H9 (cell line): ENCODE results near the gene TSPAN18. TPM values are rescaled to one million over a fixed set of nuclear protein-coding genes. Genes with fewer than 3 reads are reported as not detected.

Source experiments
- DNase-seq: peaks from one replicate; pipeline ENCODE4 v3.0.0-alpha.2; 2017
- H2AFZ ChIP-seq: one replicate; pipeline ENCODE4 v1.6.1; 2013; ENCODE audit warnings: mild to moderate bottlenecking, low read length, control low read depth, moderate library complexity
- H2AK5ac ChIP-seq: 2 replicates; pipeline ENCODE4 v1.6.1; 2013; ENCODE audit warnings: low read length, control low read depth, mixed read lengths; ENCODE audit not compliant: insufficient read length
- H2BK120ac ChIP-seq: one replicate; pipeline ENCODE4 v1.6.1; 2013; ENCODE audit warnings: low read depth, mild to moderate bottlenecking, low read length, control low read depth, inconsistent platforms; ENCODE audit not compliant: poor library complexity, severe bottlenecking
- H2BK12ac ChIP-seq: 2 replicates; pipeline ENCODE4 v1.6.1; 2013; ENCODE audit warnings: low read length, control low read depth, mixed read lengths, low read depth; ENCODE audit not compliant: insufficient read length
- H2BK15ac ChIP-seq: 2 replicates; pipeline ENCODE4 v1.6.1; 2013; ENCODE audit warnings: low read depth, low read length, control low read depth
- H2BK20ac ChIP-seq: one replicate; pipeline ENCODE4 v1.6.1; 2013; ENCODE audit warnings: low read depth, mild to moderate bottlenecking, low read length, control low read depth, inconsistent platforms; ENCODE audit not compliant: poor library complexity, severe bottlenecking
- H2BK5ac ChIP-seq: 2 replicates; pipeline ENCODE4 v1.6.1; 2013; ENCODE audit warnings: low read length, control low read depth, mixed read lengths; ENCODE audit not compliant: insufficient read length
- H3K14ac ChIP-seq: 2 replicates; pipeline ENCODE4 v1.6.1; 2013; ENCODE audit warnings: low read length, control low read depth; ENCODE audit not compliant: insufficient read depth
- H3K18ac ChIP-seq: 2 replicates; pipeline ENCODE4 v1.6.1; 2013; ENCODE audit warnings: low read depth, mild to moderate bottlenecking, mixed read lengths, low read length, control low read depth; ENCODE audit not compliant: insufficient read length
- H3K23ac ChIP-seq: 2 replicates; pipeline ENCODE4 v1.6.1; 2013; ENCODE audit warnings: low read length, control low read depth, mixed read lengths, low read depth; ENCODE audit not compliant: insufficient read length
- H3K23me2 ChIP-seq: 2 replicates; pipeline ENCODE4 v1.6.1; 2013; ENCODE audit warnings: low read depth, mild to moderate bottlenecking, mixed read lengths, low read length, control low read depth; ENCODE audit not compliant: insufficient read length, poor library complexity, severe bottlenecking
- H3K27ac ChIP-seq: 2 replicates; pipeline ENCODE4 v1.5.1; 2013; ENCODE audit warnings: low read length, control low read depth, mixed read lengths, low read depth; ENCODE audit not compliant: insufficient read length
- H3K27me3 ChIP-seq: 2 replicates; pipeline ENCODE4 v1.6.1; 2013; ENCODE audit warnings: low read length, control low read depth, inconsistent platforms; ENCODE audit not compliant: insufficient read depth
- H3K4ac ChIP-seq: 2 replicates; pipeline ENCODE4 v1.6.1; 2013; ENCODE audit warnings: low read depth, mild to moderate bottlenecking, control low read depth, inconsistent platforms, low read length, moderate library complexity
- H3K4me1 ChIP-seq: 2 replicates; pipeline ENCODE4 v1.6.1; 2013; ENCODE audit warnings: low read length, control low read depth, inconsistent platforms; ENCODE audit not compliant: insufficient read depth
- H3K4me2 ChIP-seq: 2 replicates; pipeline ENCODE4 v1.6.1; 2013; ENCODE audit warnings: low read length, control low read depth, mixed read lengths; ENCODE audit not compliant: insufficient read length, insufficient read depth
- H3K56ac ChIP-seq: 2 replicates; pipeline ENCODE4 v1.6.1; 2013; ENCODE audit warnings: low read depth, mild to moderate bottlenecking, mixed read lengths, low read length, control low read depth; ENCODE audit not compliant: insufficient read length
- H3K79me1 ChIP-seq: 2 replicates; pipeline ENCODE4 v1.6.1; 2013; ENCODE audit warnings: low read depth, mild to moderate bottlenecking, moderate library complexity, low read length, control low read depth, inconsistent platforms; ENCODE audit not compliant: insufficient read depth, poor library complexity, severe bottlenecking
- H3K79me2 ChIP-seq: 2 replicates; pipeline ENCODE4 v1.6.1; 2013; ENCODE audit warnings: low read length, control low read depth, inconsistent platforms; ENCODE audit not compliant: insufficient read depth
- H3K9ac ChIP-seq: 2 replicates; pipeline ENCODE4 v1.6.1; 2013; ENCODE audit warnings: low read length, control low read depth, mixed read lengths; ENCODE audit not compliant: insufficient read length; ENCODE audit errors: extremely low read depth
- H3K9me3 ChIP-seq: one replicate; pipeline ENCODE4 v1.6.1; 2013; ENCODE audit warnings: low read depth, low read length, inconsistent platforms; ENCODE audit not compliant: control insufficient read depth
- H3T11ph ChIP-seq: one replicate; pipeline ENCODE4 v1.6.1; 2013; ENCODE audit warnings: mild to moderate bottlenecking, low read length, control low read depth, inconsistent platforms
- H4K20me1 ChIP-seq: one replicate; pipeline ENCODE4 v1.6.1; 2013; ENCODE audit not compliant: control insufficient read depth, insufficient read length, insufficient read depth
- H4K5ac ChIP-seq: 2 replicates; pipeline ENCODE4 v1.6.1; 2013; ENCODE audit warnings: low read depth, mild to moderate bottlenecking, mixed read lengths, low read length, control low read depth; ENCODE audit not compliant: insufficient read length
- H4K8ac ChIP-seq: replicated peaks from 2 replicates; pipeline ENCODE4 v1.6.1; 2013; ENCODE audit warnings: low read length, control low read depth, mixed read lengths, low read depth; ENCODE audit not compliant: insufficient read length
- H4K91ac ChIP-seq: 2 replicates; pipeline ENCODE4 v1.6.1; 2013; ENCODE audit warnings: low read depth, mild to moderate bottlenecking, moderate library complexity, mixed read lengths, low read length, control low read depth; ENCODE audit not compliant: insufficient read length
- H3K27ac Mint-ChIP-seq, 3 experiments: 2 replicates in 2 of 3; 3 replicates in 1 of 3; pipeline ENCODE4 v1.8.0; 2020 to 2021; ENCODE audit warnings: mixed read lengths in 3 of 3, mild to moderate bottlenecking in 1 of 3, moderate library complexity in 1 of 3
- H3K27me3 Mint-ChIP-seq: 2 replicates; pipeline ENCODE4 v1.8.0; 2021; ENCODE audit warnings: low read depth, mild to moderate bottlenecking, moderate library complexity, mixed read lengths
- H3K36me3 Mint-ChIP-seq, 3 experiments: 2 replicates in 2 of 3; 3 replicates in 1 of 3; pipeline ENCODE4 v1.8.0; 2020 to 2021; ENCODE audit warnings: low read depth in 3 of 3, mixed read lengths in 3 of 3; ENCODE audit not compliant: insufficient read depth in 1 of 3
- H3K4me1 Mint-ChIP-seq, 2 experiments: 2 replicates each; pipeline ENCODE4 v1.8.0; 2020; ENCODE audit warnings: mixed read lengths in 2 of 2
- H3K4me3 Mint-ChIP-seq, 2 experiments: 2 replicates in 1 of 2; 3 replicates in 1 of 2; pipeline ENCODE4 v1.8.0; 2020 to 2021; ENCODE audit warnings: mild to moderate bottlenecking in 2 of 2, mixed read lengths in 2 of 2, moderate library complexity in 1 of 2
- H3K9me3 Mint-ChIP-seq, 2 experiments: 2 replicates in 1 of 2; 3 replicates in 1 of 2; pipeline ENCODE4 v1.8.0; 2020; ENCODE audit warnings: mild to moderate bottlenecking in 2 of 2, mixed read lengths in 2 of 2, moderate library complexity in 1 of 2
- WGBS: extraction: QIAGEN DNeasy Blood & Tissue Kit; methylation state at CpG from one replicate; pipeline ENCODE4 v1.1.7; 2013; ENCODE audit warnings: missing lambda C conversion rate, low lambda C conversion rate, mixed read lengths; ENCODE audit not compliant: insufficient read length; ENCODE audit errors: extremely low coverage; 5-methylcytosine and 5-hydroxymethylcytosine counted together
- total RNA-seq: library from RNA; stranded (reverse); gene quantifications from 2 replicates; pipeline ENCODE4 v1.2.1, GENCODE V29; 2021
- TF ChIP-seq, protein P1 (sequence below): fragments of 200-600 bp; sonication (generic); conservative IDR thresholded peaks from 3 replicates; pipeline ENCODE4 v1.8.0; 2021; ENCODE audit warnings: antibody characterized with exemption, mild to moderate bottlenecking

Gene TSPAN18
- total RNA-seq, 1 experiment from 2014 or later, result 25.3 TPM

DNA sequence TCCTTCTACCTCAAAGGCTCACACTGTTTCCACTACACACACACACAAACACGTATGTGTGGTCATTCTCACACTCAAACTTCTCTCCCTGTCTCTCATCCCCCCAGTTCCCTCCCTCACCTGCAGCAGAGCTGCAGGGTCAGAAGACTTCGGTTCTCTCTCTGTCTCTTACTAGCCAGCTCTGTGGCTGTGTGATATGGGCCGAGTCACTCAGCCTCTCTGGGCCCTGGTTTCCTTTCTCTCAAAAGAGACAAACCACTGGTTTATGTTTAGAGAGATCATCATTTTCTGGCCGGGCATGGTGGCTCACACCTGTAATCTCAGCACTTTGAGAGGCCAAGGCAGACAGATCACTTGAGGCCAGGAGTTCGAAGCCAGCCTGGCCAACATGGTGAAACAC lies 21.1 kb downstream of the TSPAN18 start:
- Mint-ChIP-seq H3K4me1 (peaks cover 38 to 56% of the 10 kb centered on the region in 2 experiments), H3K9me3 (no peaks in the 10 kb centered on the region; a peak in 2 of 5 replicates), H3K27ac (peak overlapping the region in 1 of 3 experiments; percentile 0; a peak in 1 of 7 replicates), H3K36me3 (peaks cover 0 to 4% (median 2%) of the 10 kb centered on the region in 3 experiments; a peak in 2 of 7 replicates), H3K4me3 (no peak overlapping the region; a peak in 1 of 5 replicates), H3K27me3 (peaks cover 23% of the 10 kb centered on the region)
- Histone ChIP-seq H3K4me1 (peaks cover 4% of the 10 kb centered on the region; the same call in 1 of the 2 replicates), H2BK20ac (no peak overlapping the region), H2AFZ (no peak overlapping the region), H2BK15ac (no peak overlapping the region), H2AK5ac (no peak overlapping the region), H3K18ac (no peak overlapping the region), H4K91ac (no peak overlapping the region), H2BK120ac (no peak overlapping the region), H4K20me1 (no peaks in the 10 kb centered on the region), H3K9me3 (no peaks in the 10 kb centered on the region), H3K4me2 (no peak overlapping the region), H2BK12ac (no peak overlapping the region), H3K27me3 (peaks cover 3% of the 10 kb centered on the region; the same call in 1 of the 2 replicates), H4K5ac (no peak overlapping the region), H3K79me1 (no peaks in the 10 kb centered on the region), H3K4ac (no peak overlapping the region), H3K27ac (no peak overlapping the region), H3K23ac (no peak overlapping the region), H2BK5ac (no peak overlapping the region), H4K8ac (no peak overlapping the region), H3K56ac (no peak overlapping the region), H3T11ph (no peak overlapping the region), H3K79me2 (no peaks in the 10 kb centered on the region), H3K23me2 (no peaks in the 10 kb centered on the region), H3K9ac (no peak overlapping the region), H3K14ac (no peak overlapping the region)
- TF ChIP-seq, protein P1, sequence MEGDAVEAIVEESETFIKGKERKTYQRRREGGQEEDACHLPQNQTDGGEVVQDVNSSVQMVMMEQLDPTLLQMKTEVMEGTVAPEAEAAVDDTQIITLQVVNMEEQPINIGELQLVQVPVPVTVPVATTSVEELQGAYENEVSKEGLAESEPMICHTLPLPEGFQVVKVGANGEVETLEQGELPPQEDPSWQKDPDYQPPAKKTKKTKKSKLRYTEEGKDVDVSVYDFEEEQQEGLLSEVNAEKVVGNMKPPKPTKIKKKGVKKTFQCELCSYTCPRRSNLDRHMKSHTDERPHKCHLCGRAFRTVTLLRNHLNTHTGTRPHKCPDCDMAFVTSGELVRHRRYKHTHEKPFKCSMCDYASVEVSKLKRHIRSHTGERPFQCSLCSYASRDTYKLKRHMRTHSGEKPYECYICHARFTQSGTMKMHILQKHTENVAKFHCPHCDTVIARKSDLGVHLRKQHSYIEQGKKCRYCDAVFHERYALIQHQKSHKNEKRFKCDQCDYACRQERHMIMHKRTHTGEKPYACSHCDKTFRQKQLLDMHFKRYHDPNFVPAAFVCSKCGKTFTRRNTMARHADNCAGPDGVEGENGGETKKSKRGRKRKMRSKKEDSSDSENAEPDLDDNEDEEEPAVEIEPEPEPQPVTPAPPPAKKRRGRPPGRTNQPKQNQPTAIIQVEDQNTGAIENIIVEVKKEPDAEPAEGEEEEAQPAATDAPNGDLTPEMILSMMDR, result no peak
- WGBS, result no CpG with 5 or more reads among the region's 5 CpGs
- DNase-seq, result peak; percentile 14
